ENCODE data around the gene C16orf92. TPM values are rescaled to one million over a fixed set of nuclear protein-coding genes. Genes with fewer than 3 reads are reported as not detected.

The C16orf92 gene
- total and polyA plus RNA-seq, 2 of the 13 experiments (the other 11 are each of a cell fraction or from before 2014, with no cell fraction given), result not detected

GRCh38 chr16:29995911-29996765, 26.9 kb upstream of the C16orf92 start, which contains the start of gene INO80E (continued):
- TF ChIP-seq GRHL1 (CRISPR knock-in tag; conservative IDR thresholded peaks at IDR 0.05), result no peak
- peak; percentile 28 for TF ChIP-seq ZNF362 (CRISPR knock-in tag; IDR thresholded peaks at IDR 0.05; ENCODE audit: borderline replicate concordance)
- peak; percentile 94 for TF ChIP-seq ZNF20 (CRISPR knock-in tag; IDR thresholded peaks at IDR 0.05)
- peak; percentile 91 for TF ChIP-seq THAP9 (CRISPR knock-in tag; IDR thresholded peaks at IDR 0.05; ENCODE audit: borderline replicate concordance)
- peak; percentile 100 for TF ChIP-seq ZHX1 (CRISPR knock-in tag; IDR thresholded peaks at IDR 0.05; ENCODE audit: low read depth)
- peak; percentile 100 for TF ChIP-seq HOXA3 (CRISPR knock-in tag; IDR thresholded peaks at IDR 0.05)
- TF ChIP-seq, protein P1, sequence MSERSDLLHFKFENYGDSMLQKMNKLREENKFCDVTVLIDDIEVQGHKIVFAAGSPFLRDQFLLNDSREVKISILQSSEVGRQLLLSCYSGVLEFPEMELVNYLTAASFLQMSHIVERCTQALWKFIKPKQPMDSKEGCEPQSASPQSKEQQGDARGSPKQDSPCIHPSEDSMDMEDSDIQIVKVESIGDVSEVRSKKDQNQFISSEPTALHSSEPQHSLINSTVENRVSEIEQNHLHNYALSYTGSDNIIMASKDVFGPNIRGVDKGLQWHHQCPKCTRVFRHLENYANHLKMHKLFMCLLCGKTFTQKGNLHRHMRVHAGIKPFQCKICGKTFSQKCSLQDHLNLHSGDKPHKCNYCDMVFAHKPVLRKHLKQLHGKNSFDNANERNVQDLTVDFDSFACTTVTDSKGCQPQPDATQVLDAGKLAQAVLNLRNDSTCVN (CRISPR knock-in tag; IDR thresholded peaks at IDR 0.05; ENCODE audit: borderline replicate concordance), result 0 out of 2 replicates have a peak, but pooled peaks have one; percentile 62
- TF ChIP-seq ELK4 (CRISPR knock-in tag; IDR thresholded peaks at IDR 0.05; ENCODE audit: borderline replicate concordance), result no peak
- TF ChIP-seq, protein P2, sequence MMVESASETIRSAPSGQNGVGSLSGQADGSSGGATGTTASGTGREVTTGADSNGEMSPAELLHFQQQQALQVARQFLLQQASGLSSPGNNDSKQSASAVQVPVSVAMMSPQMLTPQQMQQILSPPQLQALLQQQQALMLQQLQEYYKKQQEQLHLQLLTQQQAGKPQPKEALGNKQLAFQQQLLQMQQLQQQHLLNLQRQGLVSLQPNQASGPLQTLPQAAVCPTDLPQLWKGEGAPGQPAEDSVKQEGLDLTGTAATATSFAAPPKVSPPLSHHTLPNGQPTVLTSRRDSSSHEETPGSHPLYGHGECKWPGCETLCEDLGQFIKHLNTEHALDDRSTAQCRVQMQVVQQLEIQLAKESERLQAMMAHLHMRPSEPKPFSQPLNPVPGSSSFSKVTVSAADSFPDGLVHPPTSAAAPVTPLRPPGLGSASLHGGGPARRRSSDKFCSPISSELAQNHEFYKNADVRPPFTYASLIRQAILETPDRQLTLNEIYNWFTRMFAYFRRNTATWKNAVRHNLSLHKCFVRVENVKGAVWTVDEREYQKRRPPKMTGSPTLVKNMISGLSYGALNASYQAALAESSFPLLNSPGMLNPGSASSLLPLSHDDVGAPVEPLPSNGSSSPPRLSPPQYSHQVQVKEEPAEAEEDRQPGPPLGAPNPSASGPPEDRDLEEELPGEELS (CRISPR knock-in tag; IDR thresholded peaks at IDR 0.05), result peak; percentile 61
- no peak for TF ChIP-seq GTF2F1 (IDR thresholded peaks at IDR 0.05; ENCODE audit: low read length)
- TF ChIP-seq SNAI1 (CRISPR knock-in tag; IDR thresholded peaks at IDR 0.05; ENCODE audit: borderline replicate concordance), result peak; percentile 88
